ENCODE data around the gene GLI3. TPM values are rescaled to one million over a fixed set of nuclear protein-coding genes. Genes with fewer than 3 reads are reported as not detected.

The GLI3 gene
- total RNA-seq, 1 donor from 2014 or later: 5.5 TPM

DNA sequence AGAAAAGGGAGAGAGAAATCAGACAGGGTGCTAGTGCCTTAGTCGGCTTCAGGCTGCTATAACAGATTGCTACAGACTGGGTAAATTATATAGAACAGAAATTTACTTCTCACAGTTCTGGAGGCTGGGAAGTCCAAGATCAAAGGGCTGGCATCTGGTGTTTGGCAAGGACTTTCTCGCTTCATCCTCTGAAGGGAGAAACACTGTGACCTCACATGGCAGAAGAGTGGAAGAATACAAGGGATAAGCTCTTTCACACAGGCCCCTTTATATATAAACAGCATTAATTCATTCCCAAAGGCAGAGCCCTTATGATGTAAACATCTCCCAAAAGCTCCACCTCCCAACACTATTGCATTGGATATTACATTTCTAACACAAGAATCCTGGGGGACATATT, 298.6 kb downstream of the GLI3 start:
- peaks cover 9% of the 10 kb centered on the region for H3K4me1 ChIP-seq
- H3K9me3 ChIP-seq (replicated peaks): no peaks in the 10 kb centered on the region
- no peaks in the 10 kb centered on the region for H3K36me3 ChIP-seq
- H3K27me3 ChIP-seq (ENCODE audit: low read depth): peaks cover 31% of the 10 kb centered on the region
- no peak for TF ChIP-seq CTCF (IDR thresholded peaks at IDR 0.05; ENCODE audit: borderline replicate concordance)
- DNase-seq: no peak
- intact Hi-C loops (cut with micrococcal nuclease): no loop called here
- H3K27ac ChIP-seq (replicated peaks): no peak overlapping the region
- no peak overlapping the region for H3K4me3 ChIP-seq

GRCh38 chr7:41933427-41933826, 303.6 kb downstream of the GLI3 start:
- H3K27ac ChIP-seq (replicated peaks): no peak overlapping the region
- H3K4me1 ChIP-seq: no peaks in the 10 kb centered on the region
- no peak overlapping the region for H3K4me3 ChIP-seq
- TF ChIP-seq CTCF (IDR thresholded peaks at IDR 0.05; ENCODE audit: borderline replicate concordance): no peak
- H3K36me3 ChIP-seq: no peaks in the 10 kb centered on the region
- intact Hi-C loops (cut with micrococcal nuclease): no loop called here
- H3K9me3 ChIP-seq (replicated peaks): no peaks in the 10 kb centered on the region
- no peak for DNase-seq
- H3K27me3 ChIP-seq (ENCODE audit: low read depth): peaks cover 6% of the 10 kb centered on the region

GRCh38 chr7:41931263-41931646, 305.8 kb downstream of the GLI3 start:
- Histone ChIP-seq H3K9me3 (replicated peaks) (no peaks in the 10 kb centered on the region), H3K27ac (replicated peaks) (no peak overlapping the region), H3K36me3 (no peaks in the 10 kb centered on the region), H3K4me3 (no peak overlapping the region), H3K4me1 (no peaks in the 10 kb centered on the region), H3K27me3 (ENCODE audit: low read depth) (peaks cover 6% of the 10 kb centered on the region)
- no peak for DNase-seq
- TF ChIP-seq CTCF (IDR thresholded peaks at IDR 0.05; ENCODE audit: borderline replicate concordance): no peak
- intact Hi-C loops (cut with micrococcal nuclease): no loop called here

- Histone ChIP-seq H3K27ac (replicated peaks) (no peak overlapping the region), H3K27me3 (ENCODE audit: low read depth) (peaks cover 6% of the 10 kb centered on the region), H3K36me3 (no peaks in the 10 kb centered on the region), H3K4me1 (no peaks in the 10 kb centered on the region), H3K9me3 (replicated peaks) (no peaks in the 10 kb centered on the region), H3K4me3 (no peak overlapping the region)
- no peak for DNase-seq
- intact Hi-C loops (cut with micrococcal nuclease): no loop called here
- TF ChIP-seq CTCF (IDR thresholded peaks at IDR 0.05; ENCODE audit: borderline replicate concordance): no peak
Measured at GRCh38 chr7:41930538-41931262, 306.3 kb downstream of the GLI3 start.

DNA sequence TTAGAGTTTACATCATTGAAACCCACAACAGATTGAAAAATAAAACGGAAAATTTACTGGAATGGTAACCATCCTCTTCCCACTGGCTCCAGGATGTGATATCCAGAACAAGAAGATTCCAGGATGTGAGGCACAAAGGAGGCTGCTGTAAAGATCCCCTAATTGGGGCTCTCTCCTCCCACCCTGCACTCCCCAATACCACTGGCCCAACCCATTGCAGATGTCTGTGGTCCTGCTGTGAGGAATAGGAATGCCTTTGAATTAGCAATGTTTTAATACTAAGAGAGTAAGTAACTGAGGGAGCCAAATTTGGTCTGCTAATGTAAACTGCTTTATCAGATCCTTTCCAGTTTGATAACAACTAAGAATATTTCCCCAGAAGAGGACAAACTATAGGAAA, 308.2 kb downstream of the GLI3 start:
- H3K27ac ChIP-seq (replicated peaks): no peak overlapping the region
- intact Hi-C loops (cut with micrococcal nuclease): no loop called here
- H3K36me3 ChIP-seq: no peaks in the 10 kb centered on the region
- no peaks in the 10 kb centered on the region for H3K4me1 ChIP-seq
- no peak overlapping the region for H3K4me3 ChIP-seq
- no peak for TF ChIP-seq CTCF (IDR thresholded peaks at IDR 0.05; ENCODE audit: borderline replicate concordance)
- peaks cover 6% of the 10 kb centered on the region for H3K27me3 ChIP-seq (ENCODE audit: low read depth)
- no peak for DNase-seq
- no peaks in the 10 kb centered on the region for H3K9me3 ChIP-seq (replicated peaks)

Measured in left ventricle myocardium inferior (tissue), 1 donor.